Measurements from ENCODE around the gene STUB1.
A peak's percentile ranks its signal among the peaks of the same experiment; 100 is the strongest.

The STUB1 gene

GRCh38 chr16:667113-667779, 13.0 kb upstream of the STUB1 start:
- no peak for DNase-seq (ENCODE audit: low read depth)

- peak; percentile 81 for DNase-seq (ENCODE audit: low read depth)
Measured at GRCh38 chr16:667780-668518, 12.3 kb upstream of the STUB1 start, which contains the start of gene RHOT2. TSS of gene RHOT2 (plus strand) at chr16:668132. CDS start at chr16:668200, 68 bp downstream.

- DNase-seq (ENCODE audit: low read depth) = no peak
Measured at GRCh38 chr16:668519-669171, 11.6 kb upstream of the STUB1 start.

GRCh38 chr16:669666-670065, 10.5 kb upstream of the STUB1 start:
- no peak for DNase-seq (ENCODE audit: low read depth)

GRCh38 chr16:670485-671352, 9.5 kb upstream of the STUB1 start:
- DNase-seq (ENCODE audit: low read depth) = no peak

GRCh38 chr16:671353-672131, 8.7 kb upstream of the STUB1 start:
- DNase-seq (ENCODE audit: low read depth) = no peak

- DNase-seq (ENCODE audit: low read depth) = no peak
Measured at GRCh38 chr16:672371-672770, 7.8 kb upstream of the STUB1 start.

- no peak for DNase-seq (ENCODE audit: low read depth)
Measured at GRCh38 chr16:672851-673250, 7.4 kb upstream of the STUB1 start.

- DNase-seq (ENCODE audit: low read depth) = no peak
Measured at GRCh38 chr16:673399-673991, 6.7 kb upstream of the STUB1 start.

- DNase-seq (ENCODE audit: low read depth) = no peak
Measured at GRCh38 chr16:674214-674881, 5.9 kb upstream of the STUB1 start.

- DNase-seq (ENCODE audit: low read depth) = no peak
Measured at GRCh38 chr16:674968-675883, 5.0 kb upstream of the STUB1 start, which contains the start of gene RHBDL1. TSS of gene RHBDL1 (plus strand) at chr16:675671. CDS start at chr16:675791, 120 bp downstream.

GRCh38 chr16:675884-676564, 4.2 kb upstream of the STUB1 start:
- DNase-seq (ENCODE audit: low read depth) = no peak

- no peak for DNase-seq (ENCODE audit: low read depth)
Measured at GRCh38 chr16:676565-676902, 3.7 kb upstream of the STUB1 start.

- DNase-seq (ENCODE audit: low read depth) = no peak
Measured at GRCh38 chr16:676913-677312, 3.3 kb upstream of the STUB1 start.

GRCh38 chr16:677316-678190, 2.7 kb upstream of the STUB1 start:
- DNase-seq (ENCODE audit: low read depth) = no peak

GRCh38 chr16:678209-678857, 1.9 kb upstream of the STUB1 start:
- no peak for DNase-seq (ENCODE audit: low read depth)

All from GM04504 (cell line).